Omental fat pad (tissue), 4 donors: ENCODE measurements around the gene PRRC1. TPM values are rescaled to one million over a fixed set of nuclear protein-coding genes. Genes with fewer than 3 reads are reported as not detected.

Experiments
- ATAC-seq: fragments of 150-250 bp; one replicate; pipeline ENCODE4 v1.9.1; 2016; ENCODE audit warnings: mild to moderate bottlenecking, moderate library complexity; ENCODE audit not compliant: low FRiP score
- DNase-seq: peaks from one replicate; pipeline ENCODE4 v3.0.0-alpha.2; 2019; ENCODE audit warnings: low spot score
- total RNA-seq, 4 donors: library from RNA; depleted of rRNA; stranded (reverse); fragments of >200 nt; gene quantifications; one replicate each; pipeline ENCODE4 v1.1.0, GENCODE V29; 2016
- TF ChIP-seq, protein P1 (sequence below), 3 donors: fragments of 450-650 bp; IDR thresholded peaks; one replicate each; pipeline ENCODE4 v1.5.1; 2016 to 2017; ENCODE audit warnings: antibody characterized with exemption in 3 of 3, mild to moderate bottlenecking in 3 of 3, moderate library complexity in 2 of 3

PRRC1 gene
- total RNA-seq, 4 donors from 2014 or later: 31.2 to 41.8 (median 34.1) TPM

- TF ChIP-seq, protein P1, sequence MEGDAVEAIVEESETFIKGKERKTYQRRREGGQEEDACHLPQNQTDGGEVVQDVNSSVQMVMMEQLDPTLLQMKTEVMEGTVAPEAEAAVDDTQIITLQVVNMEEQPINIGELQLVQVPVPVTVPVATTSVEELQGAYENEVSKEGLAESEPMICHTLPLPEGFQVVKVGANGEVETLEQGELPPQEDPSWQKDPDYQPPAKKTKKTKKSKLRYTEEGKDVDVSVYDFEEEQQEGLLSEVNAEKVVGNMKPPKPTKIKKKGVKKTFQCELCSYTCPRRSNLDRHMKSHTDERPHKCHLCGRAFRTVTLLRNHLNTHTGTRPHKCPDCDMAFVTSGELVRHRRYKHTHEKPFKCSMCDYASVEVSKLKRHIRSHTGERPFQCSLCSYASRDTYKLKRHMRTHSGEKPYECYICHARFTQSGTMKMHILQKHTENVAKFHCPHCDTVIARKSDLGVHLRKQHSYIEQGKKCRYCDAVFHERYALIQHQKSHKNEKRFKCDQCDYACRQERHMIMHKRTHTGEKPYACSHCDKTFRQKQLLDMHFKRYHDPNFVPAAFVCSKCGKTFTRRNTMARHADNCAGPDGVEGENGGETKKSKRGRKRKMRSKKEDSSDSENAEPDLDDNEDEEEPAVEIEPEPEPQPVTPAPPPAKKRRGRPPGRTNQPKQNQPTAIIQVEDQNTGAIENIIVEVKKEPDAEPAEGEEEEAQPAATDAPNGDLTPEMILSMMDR (IDR thresholded peaks at IDR 0.05): no peak
- no peak for ATAC-seq
- DNase-seq: no peak
Observed at GRCh38 chr5:127587246-127587917, 69.9 kb downstream of the PRRC1 start.

DNA sequence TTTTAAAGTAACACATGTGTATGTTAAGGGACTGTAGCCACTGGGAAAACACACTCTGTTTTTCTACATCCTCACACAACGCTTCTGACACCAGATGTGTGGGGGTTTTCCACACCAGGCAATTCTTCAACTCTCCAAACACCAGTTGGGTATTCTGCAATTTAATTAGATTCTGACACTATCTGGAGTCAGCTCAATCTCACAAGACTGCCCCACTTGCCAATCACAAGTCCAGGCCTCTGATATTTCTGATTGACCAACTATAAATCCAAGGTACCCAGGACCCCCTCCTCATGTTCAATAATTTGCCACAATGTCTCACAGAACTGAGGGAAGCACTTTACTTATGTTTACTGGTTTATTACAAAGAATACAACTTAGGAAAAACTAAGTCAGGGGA lies 70.9 kb downstream of the PRRC1 start:
- ATAC-seq (no peak), DNase-seq (no peak)
- TF ChIP-seq, protein P1 (IDR thresholded peaks at IDR 0.05): no peak

GRCh38 chr5:127589309-127590030 lies 72.0 kb downstream of the PRRC1 start:
- TF ChIP-seq, protein P1 (IDR thresholded peaks at IDR 0.05): no peak

GRCh38 chr5:127590156-127590722 lies 72.8 kb downstream of the PRRC1 start:
- no peak for DNase-seq
- ATAC-seq: no peak
- TF ChIP-seq, protein P1 (IDR thresholded peaks at IDR 0.05): no peak

More at GRCh38 chr5:127589309-127590030, 72.0 kb downstream of the PRRC1 start:
- ATAC-seq: no peak
- no peak for DNase-seq

- ATAC-seq: no peak
- no peak for DNase-seq
- TF ChIP-seq, protein P1 (IDR thresholded peaks at IDR 0.05): no peak
Observed at GRCh38 chr5:127595484-127596368, 78.3 kb downstream of the PRRC1 start.

DNA sequence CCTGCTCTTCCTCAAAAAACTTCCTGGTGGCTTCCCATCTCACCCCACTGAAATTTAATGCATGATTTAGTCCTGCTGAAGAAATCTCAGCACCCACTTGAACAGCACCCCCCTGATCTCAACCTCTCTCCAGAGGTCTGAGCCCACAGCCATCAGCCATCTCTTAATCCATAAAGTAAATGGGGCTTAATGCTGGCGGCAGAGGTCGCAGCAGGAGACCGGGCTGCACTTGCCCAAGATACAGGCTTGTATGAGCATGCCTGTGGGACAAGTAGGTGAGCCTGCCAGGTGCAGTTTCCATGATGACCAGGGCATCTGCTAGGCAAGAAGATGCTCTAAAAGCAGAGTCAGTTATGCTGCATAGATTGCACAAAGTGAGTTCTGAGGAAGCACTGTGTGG lies 79.1 kb downstream of the PRRC1 start:
- no peak for DNase-seq
- ATAC-seq: no peak
- TF ChIP-seq, protein P1 (IDR thresholded peaks at IDR 0.05): no peak
